AG08396 (cell line): ENCODE measurements around the gene TIMP3.
"Not testable (repeated sequence)": the region's sequence is repeated elsewhere in the genome, so short reads cannot be mapped to it uniquely, and the experiment has no call there.

Source experiments
- DNase-seq: peaks from one replicate; pipeline ENCODE4 v3.0.0; 2012; ENCODE audit warnings: low spot score, mixed read lengths

TIMP3 gene

GRCh38 chr22:32801537-32802236, at the start of gene TIMP3:
Gene TIMP3 (plus strand): TSS chr22:32801705. CDS start chr22:32802002, 297 bp downstream.
- peak; percentile 97 for DNase-seq

GRCh38 chr22:32752326-32752725, 49.2 kb upstream of the TIMP3 start:
- DNase-seq: no peak

DNA sequence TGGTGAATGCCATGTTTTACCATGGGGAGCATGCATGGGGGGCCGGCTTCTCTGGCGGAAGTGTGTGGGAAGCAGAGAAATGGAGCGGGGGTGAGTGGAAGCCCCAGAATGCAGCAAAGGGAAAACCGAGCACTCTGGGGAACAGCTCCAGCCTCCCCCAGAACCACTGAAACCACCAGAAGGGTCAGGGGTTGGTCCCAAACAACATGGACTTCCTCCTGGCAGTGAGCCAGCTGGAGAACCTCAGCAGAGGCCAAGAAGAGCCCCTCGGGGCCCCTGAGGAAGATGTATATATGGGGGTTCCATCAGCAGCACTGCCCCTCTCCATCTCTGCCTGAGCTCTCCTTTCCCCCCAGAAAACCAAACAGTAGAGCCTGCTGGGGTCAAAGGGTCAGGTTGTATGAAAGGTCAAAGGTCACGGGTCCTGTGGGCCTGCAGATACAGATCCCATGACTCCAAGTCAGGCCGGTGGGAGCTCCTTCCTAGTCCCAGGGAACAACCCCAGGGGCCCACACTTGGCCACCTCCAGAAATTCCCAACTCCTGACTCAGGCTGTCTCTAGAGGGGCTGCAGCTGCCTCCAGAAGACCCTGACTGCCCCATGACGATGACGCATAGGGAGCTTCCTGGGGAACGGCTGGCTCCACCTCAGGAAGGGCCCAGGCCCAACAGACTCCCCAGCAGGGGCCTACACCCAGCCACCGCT, 48.5 kb upstream of the TIMP3 start:
- peak; percentile 21 for DNase-seq

DNA sequence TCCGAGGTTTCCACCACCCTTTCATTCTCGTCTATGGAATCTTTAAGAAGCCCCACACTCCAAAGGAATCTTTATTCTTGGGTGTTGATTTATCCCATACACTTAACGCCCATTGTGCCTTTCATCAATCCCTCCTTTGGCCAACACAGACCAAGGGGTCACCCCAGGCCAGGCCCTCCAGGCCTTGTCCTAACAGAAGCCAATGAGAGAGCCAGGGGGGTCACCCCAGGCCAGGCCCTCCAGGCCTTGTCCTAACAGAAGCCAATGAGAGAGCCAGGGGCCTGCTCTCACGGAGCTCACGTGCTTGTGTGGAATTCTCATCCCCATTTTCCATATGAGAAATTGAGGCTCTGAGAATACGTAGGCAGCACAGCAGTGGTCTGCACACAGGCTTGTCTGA, 47.9 kb upstream of the TIMP3 start:
- no peak for DNase-seq

DNA sequence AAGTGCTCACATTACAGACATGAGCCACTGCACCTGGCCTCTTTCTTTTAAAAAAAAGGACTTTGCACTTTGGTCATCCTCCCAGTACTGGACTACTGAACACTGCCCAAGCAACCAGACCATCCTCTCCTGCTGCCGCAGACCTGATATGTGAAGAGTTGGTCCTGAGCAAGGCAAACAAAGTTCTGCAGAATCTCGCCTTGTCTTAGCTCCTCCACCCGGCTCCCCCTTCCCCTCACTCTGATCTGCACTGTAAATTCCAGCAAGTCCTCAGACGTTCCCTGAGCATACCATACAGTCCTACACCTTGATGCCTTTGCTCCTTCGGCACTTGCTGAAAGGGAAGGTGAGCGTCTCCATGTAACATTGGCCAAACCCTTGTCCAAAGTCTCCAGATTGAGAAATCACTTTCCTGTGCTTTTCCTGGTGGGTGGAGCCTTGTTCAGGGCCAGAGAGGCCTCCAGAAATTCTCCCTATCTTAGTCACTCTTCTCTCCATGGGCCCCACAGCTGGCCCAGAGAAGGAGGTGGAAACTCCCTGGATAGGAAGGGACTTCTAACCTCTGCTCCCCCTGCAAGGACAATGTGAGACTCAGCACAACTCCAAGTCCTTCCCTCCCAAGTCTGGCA, 47.0 kb upstream of the TIMP3 start:
- DNase-seq: peak; percentile 55

- not testable (repeated sequence) for DNase-seq
These were observed 44.3 kb upstream of the TIMP3 start for GRCh38 chr22:32757086-32757762.

DNA sequence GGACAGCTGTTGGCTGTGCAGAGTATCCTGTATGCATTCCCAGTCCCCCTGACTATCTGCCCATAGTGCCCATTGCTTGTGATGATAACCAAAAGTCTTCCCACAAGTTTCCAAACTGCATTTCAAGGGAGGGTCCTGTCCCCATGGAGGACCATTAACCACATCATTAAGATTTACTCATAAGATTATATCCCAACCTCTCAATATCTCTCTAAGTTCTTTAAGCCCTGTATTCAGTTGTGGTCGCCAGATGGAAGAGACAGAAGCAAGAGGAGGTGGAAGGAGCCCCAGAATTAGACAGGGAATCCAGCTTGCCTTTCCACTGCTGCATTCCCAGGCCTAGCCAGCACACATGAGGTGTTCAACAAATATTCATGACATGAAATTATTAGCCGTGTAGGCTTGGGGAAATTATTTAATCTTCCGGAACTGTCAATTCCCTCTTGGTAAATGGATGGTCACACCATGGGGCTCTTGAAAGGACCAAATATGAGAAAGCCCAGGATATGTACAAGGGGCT, 42.6 kb upstream of the TIMP3 start:
- peak; percentile 28 for DNase-seq

DNA sequence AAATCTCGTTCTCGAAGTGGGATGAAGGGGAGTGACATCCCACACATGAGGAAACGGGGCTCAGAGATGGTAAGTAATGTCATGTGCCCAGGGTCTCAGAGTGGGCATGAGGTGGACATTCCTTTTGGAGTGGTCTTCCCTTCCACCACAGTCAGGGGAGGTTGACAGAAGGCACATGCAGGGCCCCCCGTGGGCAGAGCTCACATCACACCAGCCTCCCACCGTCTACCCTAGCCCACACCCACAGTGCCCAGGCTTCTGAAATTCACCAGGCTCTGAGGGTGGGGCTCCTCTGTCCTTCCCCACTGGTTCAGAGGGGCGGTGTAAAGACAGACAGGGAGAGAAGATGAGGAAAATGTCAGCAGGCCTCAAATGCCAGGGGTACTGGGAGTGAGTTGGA, 41.1 kb upstream of the TIMP3 start:
- DNase-seq: no peak

DNA sequence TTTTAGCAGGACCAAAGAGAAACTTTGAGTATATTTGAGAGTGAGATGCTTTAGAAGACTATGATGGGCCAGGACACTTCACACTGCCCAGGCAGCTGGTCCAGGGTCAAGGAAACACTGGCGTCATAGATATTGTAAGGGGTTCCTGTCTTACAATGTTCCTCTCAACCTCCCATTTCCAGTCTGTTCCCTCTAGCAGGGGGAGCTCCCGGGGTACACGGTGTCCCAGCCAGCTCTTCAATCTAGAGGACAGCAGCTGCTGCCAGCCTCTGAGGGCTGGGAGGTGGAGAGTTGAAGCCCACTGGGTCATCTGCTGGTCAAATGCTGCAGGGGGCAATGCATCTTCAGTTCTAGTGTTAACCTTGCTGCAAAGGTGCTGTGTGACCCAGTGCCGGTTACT, 40.7 kb upstream of the TIMP3 start:
- DNase-seq: no peak

DNA sequence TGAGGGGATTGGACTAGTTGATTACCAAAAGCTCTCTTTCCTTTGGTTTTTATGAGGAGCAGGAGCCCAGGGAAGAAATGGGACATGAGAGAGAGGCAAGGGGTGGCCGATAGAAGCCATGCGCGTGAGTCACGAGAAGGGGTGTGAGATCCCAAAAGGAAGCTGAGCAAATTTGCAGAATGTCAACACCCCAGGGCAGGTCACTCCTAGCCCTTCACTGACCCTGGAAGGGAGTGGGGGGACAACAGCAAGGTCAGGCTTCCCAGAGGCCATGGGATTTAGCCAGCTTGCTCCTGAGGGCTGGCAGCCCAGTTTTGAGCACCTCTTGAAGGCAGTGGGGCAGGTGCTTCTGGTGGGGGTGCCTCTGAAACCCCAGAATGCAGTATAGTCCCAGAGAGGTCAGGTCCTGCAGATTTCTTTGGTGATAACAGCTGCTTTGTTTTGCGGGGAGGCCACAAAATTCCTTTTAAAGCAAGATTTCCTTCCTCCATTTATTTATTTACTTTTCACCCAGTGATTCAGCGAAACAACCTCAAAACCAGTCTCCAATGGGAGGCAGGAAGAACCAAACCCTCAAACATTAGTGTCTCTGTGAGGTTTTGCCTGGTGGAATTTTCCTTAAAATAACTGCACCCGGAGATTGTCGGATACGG, 40.1 kb upstream of the TIMP3 start:
- DNase-seq: peak; percentile 75

DNA sequence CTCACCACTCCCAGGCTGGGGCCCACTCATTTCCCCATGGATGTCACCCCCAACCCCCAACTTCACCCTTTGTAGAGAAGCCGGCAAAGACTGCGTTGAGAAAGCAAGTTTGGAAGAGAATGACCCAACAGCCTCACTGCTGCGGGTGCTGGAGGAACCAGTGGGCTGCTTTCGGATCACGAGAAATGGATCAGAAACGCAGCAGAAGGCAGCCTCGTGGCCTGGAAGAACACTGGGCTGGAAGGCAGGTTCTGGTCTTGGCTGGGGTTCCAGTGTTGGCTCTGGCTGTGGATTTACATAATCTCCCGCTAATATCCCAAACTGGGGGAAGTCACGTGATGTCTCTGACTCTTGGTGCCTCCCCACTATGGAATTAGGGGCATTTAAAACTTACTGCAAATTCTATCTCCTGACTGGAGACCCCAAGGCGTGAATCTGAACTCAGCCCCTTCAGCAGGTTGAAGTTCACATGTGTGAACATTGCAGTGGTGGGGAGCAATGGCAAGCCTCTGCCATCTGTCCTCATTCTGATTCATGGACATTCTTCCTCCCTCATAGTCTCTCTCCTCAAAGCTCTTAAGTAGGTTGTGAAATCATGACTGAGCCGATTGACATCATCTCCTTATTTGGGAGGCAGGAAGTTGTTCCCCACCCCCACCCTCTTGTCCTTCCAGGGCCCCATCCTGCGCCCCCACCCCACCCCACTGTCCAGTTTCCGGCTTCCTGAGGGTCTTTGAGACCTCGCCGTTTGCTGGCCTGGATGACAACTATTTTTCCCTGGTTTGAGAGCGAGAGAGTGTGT, 37.0 kb upstream of the TIMP3 start:
- peak; percentile 75 for DNase-seq

DNA sequence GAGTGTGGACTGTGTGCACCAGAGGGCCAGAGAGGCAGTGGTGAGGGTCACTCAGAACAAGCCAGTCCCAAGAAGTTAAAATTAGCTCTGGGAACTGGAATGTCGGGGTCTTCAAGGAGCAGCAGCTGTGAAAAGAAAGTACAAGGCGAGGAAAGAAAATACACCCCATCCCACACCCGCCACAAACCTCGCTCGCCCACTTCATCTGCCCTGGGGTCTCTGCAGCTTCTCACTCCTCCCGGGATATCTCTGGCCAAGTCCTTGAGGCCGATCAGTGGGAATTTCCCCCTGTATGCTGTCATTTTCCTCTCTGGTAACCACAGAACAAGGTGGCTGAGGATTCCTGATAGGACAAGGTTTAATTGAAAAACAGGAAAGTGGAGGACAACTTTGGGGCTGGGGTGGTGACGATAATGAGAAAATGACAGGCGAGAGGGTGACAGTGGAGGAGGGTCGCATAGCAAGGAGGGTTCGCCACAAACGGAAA, 36.3 kb upstream of the TIMP3 start:
- DNase-seq: no peak

DNA sequence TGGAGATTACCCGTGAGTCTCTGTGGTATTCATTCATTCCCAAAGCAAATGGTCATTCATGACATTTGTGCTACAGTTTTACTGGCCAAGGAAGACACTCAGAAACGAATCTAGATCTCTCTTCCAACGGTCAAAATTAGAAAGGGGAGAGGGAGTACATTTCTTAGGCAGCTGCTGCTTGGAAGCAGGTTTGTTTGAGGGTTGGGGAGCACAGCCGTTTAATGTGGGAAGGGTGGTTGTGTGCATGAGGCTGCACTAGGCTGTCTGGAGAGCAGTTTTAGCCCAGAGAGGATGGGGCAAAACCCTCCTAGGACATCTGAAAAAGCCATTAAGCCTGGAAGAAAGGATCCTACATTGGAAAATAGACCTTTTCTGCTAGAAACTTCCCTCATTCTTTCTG, 29.7 kb upstream of the TIMP3 start:
- DNase-seq: no peak

- DNase-seq: no peak
These were observed 25.5 kb upstream of the TIMP3 start for GRCh38 chr22:32775957-32776356.

DNA sequence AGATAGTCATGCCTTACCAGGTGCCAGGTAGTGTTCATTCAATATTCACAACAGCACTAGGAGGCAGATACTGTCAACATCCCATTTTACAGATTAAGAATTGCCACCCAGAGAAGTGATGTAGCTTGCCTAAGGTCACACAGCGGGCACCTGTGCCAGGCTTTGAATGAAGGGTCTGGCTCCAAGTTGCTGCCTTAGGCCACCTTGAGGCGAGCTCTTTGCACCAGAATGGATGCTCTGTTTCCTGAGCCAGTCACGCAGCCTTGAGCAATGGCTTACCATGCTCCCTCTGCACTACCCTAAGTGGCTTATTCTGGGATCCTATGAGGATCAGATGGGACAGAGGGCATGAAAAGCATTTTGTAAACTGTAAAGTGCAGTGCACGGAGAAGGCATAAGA, 25.1 kb upstream of the TIMP3 start:
- DNase-seq: no peak

DNA sequence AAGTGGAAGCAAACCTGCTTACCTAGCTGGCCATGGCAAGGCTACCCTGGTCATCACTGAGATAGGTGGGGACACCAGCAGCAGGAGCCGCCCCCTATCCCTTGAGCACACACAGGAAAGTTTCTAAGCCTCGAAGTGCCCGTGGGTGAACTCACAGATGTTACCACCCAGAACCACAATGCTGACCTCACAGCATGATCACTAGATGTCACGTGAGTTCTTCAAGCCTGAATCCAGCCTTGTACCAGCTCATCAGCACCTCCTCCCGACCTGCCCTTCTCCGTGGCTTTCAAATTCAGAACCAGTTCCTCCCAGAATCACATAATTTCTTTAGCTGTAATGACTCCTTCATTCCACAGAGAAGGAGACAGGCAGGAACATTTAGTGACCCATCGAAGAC, 24.7 kb upstream of the TIMP3 start:
- no peak for DNase-seq

- DNase-seq: no peak
These were observed 23.5 kb upstream of the TIMP3 start for GRCh38 chr22:32777987-32778386.

- DNase-seq: no peak
These were observed 20.7 kb upstream of the TIMP3 start for GRCh38 chr22:32780726-32781310.

GRCh38 chr22:32781695-32782094, 19.8 kb upstream of the TIMP3 start:
- no peak for DNase-seq

GRCh38 chr22:32785321-32786026, 16.0 kb upstream of the TIMP3 start:
- no peak for DNase-seq
